MM.1S (cell line): ENCODE results near the gene ABCB9.

Experiments
- DNase-seq: peaks from one replicate; pipeline ENCODE4 v3.0.0-alpha.2; 2015
- H2AFZ ChIP-seq: fragments of 300-600 bp; sonication (generic); 2 replicates; pipeline ENCODE4 v1.6.0; 2016; ENCODE audit warnings: antibody characterized with exemption, low read length
- H3F3A ChIP-seq: fragments of 300-600 bp; sonication (generic); 2 replicates; pipeline ENCODE4 v1.6.1; 2016; ENCODE audit warnings: mild to moderate bottlenecking, antibody characterized with exemption, low read length, moderate library complexity, mixed read lengths; ENCODE audit not compliant: insufficient read depth
- H3K27ac ChIP-seq: fragments of 300-600 bp; sonication (generic); 2 replicates; pipeline ENCODE4 v1.5.1; 2016; ENCODE audit warnings: mild to moderate bottlenecking, low read length
- H3K27me3 ChIP-seq: fragments of 300-600 bp; sonication (generic); replicated peaks from 2 replicates; pipeline ENCODE4 v1.6.0; 2016; ENCODE audit warnings: low read length; ENCODE audit not compliant: insufficient read depth
- H3K36me3 ChIP-seq: fragments of 300-600 bp; sonication (generic); replicated peaks from 2 replicates; pipeline ENCODE4 v1.6.1; 2016; ENCODE audit warnings: mild to moderate bottlenecking, low read length, mixed read lengths; ENCODE audit not compliant: insufficient read depth
- H3K4me1 ChIP-seq: fragments of 300-600 bp; sonication (generic); 2 replicates; pipeline ENCODE4 v1.6.1; 2016; ENCODE audit warnings: low read length, mixed read lengths
- H3K4me2 ChIP-seq: fragments of 300-600 bp; sonication (generic); 2 replicates; pipeline ENCODE4 v1.6.0; 2016; ENCODE audit warnings: low read depth, low read length
- H3K4me3 ChIP-seq: fragments of 300-600 bp; sonication (generic); 2 replicates; pipeline ENCODE4 v1.5.1; 2016; ENCODE audit warnings: low read length, mixed read lengths
- H3K79me2 ChIP-seq: fragments of 300-600 bp; sonication (generic); 2 replicates; pipeline ENCODE4 v1.6.1; 2016; ENCODE audit warnings: mixed run types, low read length, mixed read lengths
- H3K9ac ChIP-seq: fragments of 300-600 bp; sonication (generic); 2 replicates; pipeline ENCODE4 v1.6.1; 2016; ENCODE audit warnings: low read length, mixed read lengths
- H3K9me2 ChIP-seq: fragments of 300-600 bp; sonication (generic); replicated peaks from 2 replicates; pipeline ENCODE4 v1.6.1; 2016; ENCODE audit warnings: mild to moderate bottlenecking, low read length, mixed read lengths; ENCODE audit not compliant: insufficient read depth
- H3K9me3 ChIP-seq: fragments of 300-600 bp; sonication (generic); replicated peaks from 2 replicates; pipeline ENCODE4 v1.6.1; 2016; ENCODE audit warnings: mild to moderate bottlenecking, low read length, mixed read lengths; ENCODE audit not compliant: insufficient read depth
- H4K20me1 ChIP-seq: fragments of 300-600 bp; sonication (generic); 2 replicates; pipeline ENCODE4 v1.6.1; 2016; ENCODE audit warnings: mild to moderate bottlenecking, low read length, moderate library complexity, mixed read lengths; ENCODE audit not compliant: insufficient read depth
- CTCF ChIP-seq: fragments of 300-600 bp; sonication (generic); IDR thresholded peaks from 2 replicates; pipeline ENCODE4 v1.5.1; 2016; ENCODE audit warnings: antibody characterized with exemption, low read length, mixed read lengths
- EZH2 ChIP-seq: fragments of 300-600 bp; sonication (generic); optimal IDR thresholded peaks from 2 replicates; pipeline ENCODE3; 2017; ENCODE audit warnings: low read depth, mild to moderate bottlenecking, antibody characterized with exemption, low read length, mixed read lengths
- EZH2phosphoT487 ChIP-seq: fragments of 300-600 bp; sonication (generic); IDR thresholded peaks from 2 replicates; pipeline ENCODE4 v1.6.1; 2018; ENCODE audit warnings: antibody characterized with exemption, low read length

ABCB9 gene

GRCh38 chr12:122996621-122997342 lies 30.5 kb upstream of the ABCB9 start:
- H3K27ac ChIP-seq = no peak overlapping the region
- H3K27me3 ChIP-seq = no peaks in the 10 kb centered on the region
- H3K9me2 ChIP-seq = no peaks in the 10 kb centered on the region
- no peaks in the 10 kb centered on the region for H3K79me2 ChIP-seq
- H4K20me1 ChIP-seq = no peaks in the 10 kb centered on the region
- no peak overlapping the region for H3K4me2 ChIP-seq
- H3K4me3 ChIP-seq = no peak overlapping the region
- H3K4me1 ChIP-seq = no peaks in the 10 kb centered on the region
- no peak overlapping the region for H2AFZ ChIP-seq
- no peaks in the 10 kb centered on the region for H3K9me3 ChIP-seq
- TF ChIP-seq CTCF = no peak
- H3K36me3 ChIP-seq = no peaks in the 10 kb centered on the region
- no peak for DNase-seq
- no peak overlapping the region for H3K9ac ChIP-seq
- no peaks in the 10 kb centered on the region for H3F3A ChIP-seq

GRCh38 chr12:122996188-122996601 lies 29.9 kb upstream of the ABCB9 start:
- Histone ChIP-seq H3K4me2 (no peak overlapping the region), H3K9me2 (no peaks in the 10 kb centered on the region), H4K20me1 (no peaks in the 10 kb centered on the region), H3K36me3 (no peaks in the 10 kb centered on the region), H3K27me3 (no peaks in the 10 kb centered on the region), H3K4me3 (no peak overlapping the region), H3K4me1 (no peaks in the 10 kb centered on the region), H2AFZ (no peak overlapping the region), H3K27ac (no peak overlapping the region), H3K9ac (no peak overlapping the region), H3F3A (no peaks in the 10 kb centered on the region), H3K79me2 (no peaks in the 10 kb centered on the region), H3K9me3 (no peaks in the 10 kb centered on the region)
- no peak for DNase-seq
- no peak for TF ChIP-seq EZH2phosphoT487
- no peak for TF ChIP-seq EZH2
- TF ChIP-seq CTCF = no peak

- TF ChIP-seq EZH2 (no peak), CTCF (no peak), EZH2phosphoT487 (no peak)
- Histone ChIP-seq H3K9me2 (no peaks in the 10 kb centered on the region), H3K27me3 (no peaks in the 10 kb centered on the region), H4K20me1 (no peaks in the 10 kb centered on the region), H3F3A (no peaks in the 10 kb centered on the region), H2AFZ (no peak overlapping the region), H3K36me3 (no peaks in the 10 kb centered on the region), H3K9ac (no peak overlapping the region), H3K4me3 (no peak overlapping the region), H3K4me2 (no peak overlapping the region), H3K27ac (no peak overlapping the region), H3K79me2 (no peaks in the 10 kb centered on the region), H3K4me1 (no peaks in the 10 kb centered on the region), H3K9me3 (no peaks in the 10 kb centered on the region)
- no peak for DNase-seq
Observed at GRCh38 chr12:122995503-122996187, 29.4 kb upstream of the ABCB9 start.
